GM13976 (cell line): Measurements from ENCODE around the gene ARHGEF11.

Experiments
- DNase-seq: peaks from one replicate; pipeline ENCODE4 v3.0.0; 2012; ENCODE audit warnings: low spot score
- CTCF ChIP-seq: IDR thresholded peaks from 2 replicates; pipeline ENCODE4 v1.5.1; 2012; ENCODE audit warnings: borderline replicate concordance, mild to moderate bottlenecking; ENCODE audit not compliant: insufficient read depth; ENCODE audit errors: extremely low read depth, missing control alignments, control extremely low read depth
- in situ Hi-C: fragments of 300-500 bp; cut with MboI; formaldehyde crosslinking; loops from one replicate; pipeline ENCODE4 v1.12.0; 2022; ENCODE audit warnings: low sequenced_read_pairs, mixed read lengths, inconsistent platforms; ENCODE audit not compliant: unreplicated experiment

ARHGEF11 gene

GRCh38 chr1:156953571-156953970 lies 92.0 kb downstream of the ARHGEF11 start:
- no peak for DNase-seq
- TF ChIP-seq CTCF, result no peak
- in situ Hi-C loops, result no loop called here

- no peak for TF ChIP-seq CTCF
- in situ Hi-C loops, result no loop called here
- DNase-seq, result no peak
Observed at GRCh38 chr1:156951371-156951770, 94.2 kb downstream of the ARHGEF11 start.

GRCh38 chr1:156949127-156949526 lies 96.4 kb downstream of the ARHGEF11 start:
- in situ Hi-C loops, result no loop called here
- TF ChIP-seq CTCF, result no peak
- DNase-seq, result no peak

GRCh38 chr1:156948708-156949107 lies 96.8 kb downstream of the ARHGEF11 start:
- TF ChIP-seq CTCF, result no peak
- no peak for DNase-seq
- in situ Hi-C loops, result no loop called here

GRCh38 chr1:156947818-156948525 lies 97.6 kb downstream of the ARHGEF11 start:
- DNase-seq, result no peak
- in situ Hi-C loops, result no loop called here
- TF ChIP-seq CTCF, result no peak

GRCh38 chr1:156947127-156947526 lies 98.4 kb downstream of the ARHGEF11 start:
- no peak for DNase-seq
- in situ Hi-C loops, result no loop called here
- no peak for TF ChIP-seq CTCF
